Endometrial microvascular endothelial cells (primary cell): Measurements from ENCODE around the gene RHEX. TPM values are rescaled to one million over a fixed set of nuclear protein-coding genes. Genes with fewer than 3 reads are reported as not detected.

Experiments used
- in situ Hi-C: cut with HindIII; loops from 2 replicates; pipeline ENCODE4 v1.10.0; 2017; ENCODE audit warnings: low sequenced_read_pairs, low pct_unique_long_range_greater_than_20kb; ENCODE audit errors: inconsistent ontology term
- total RNA-seq: library from RNA; depleted of rRNA; stranded (reverse); fragments of >200 nt; gene quantifications from one replicate; pipeline ENCODE4 v1.2.3, GENCODE V29; 2015; ENCODE audit errors: inconsistent ontology term

Gene RHEX
- total RNA-seq, 1 donor from 2014 or later = not detected

- in situ Hi-C loops = no loop called here
Observed at GRCh38 chr1:206131037-206131436, 78.1 kb downstream of the RHEX start.

GRCh38 chr1:206133751-206134415, 80.9 kb downstream of the RHEX start:
- in situ Hi-C loops = no loop called here

- in situ Hi-C loops = no loop called here
Observed at GRCh38 chr1:206135248-206135647, 82.3 kb downstream of the RHEX start.

DNA sequence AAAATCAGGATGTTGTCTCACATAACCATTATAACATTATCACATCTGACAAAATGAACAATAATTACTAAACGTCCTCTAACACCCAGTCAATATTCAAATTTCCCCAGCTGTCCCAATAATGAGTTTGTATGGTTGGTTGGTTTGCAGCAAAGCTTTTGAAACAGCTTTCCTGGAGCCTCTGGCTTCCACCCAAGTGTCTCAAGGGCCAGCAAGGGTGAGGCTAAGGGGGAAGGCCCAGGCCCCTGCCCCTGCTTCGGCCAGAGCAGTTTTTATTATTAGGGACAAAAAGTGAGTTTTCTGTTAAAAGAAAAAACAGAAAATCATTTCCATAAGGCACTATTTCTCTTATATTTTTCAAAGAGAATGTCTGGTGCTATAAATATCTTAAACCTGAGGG, 83.3 kb downstream of the RHEX start:
- in situ Hi-C loops = no loop called here

- in situ Hi-C loops = no loop called here
Observed at GRCh38 chr1:206142011-206142410, 89.0 kb downstream of the RHEX start.

DNA sequence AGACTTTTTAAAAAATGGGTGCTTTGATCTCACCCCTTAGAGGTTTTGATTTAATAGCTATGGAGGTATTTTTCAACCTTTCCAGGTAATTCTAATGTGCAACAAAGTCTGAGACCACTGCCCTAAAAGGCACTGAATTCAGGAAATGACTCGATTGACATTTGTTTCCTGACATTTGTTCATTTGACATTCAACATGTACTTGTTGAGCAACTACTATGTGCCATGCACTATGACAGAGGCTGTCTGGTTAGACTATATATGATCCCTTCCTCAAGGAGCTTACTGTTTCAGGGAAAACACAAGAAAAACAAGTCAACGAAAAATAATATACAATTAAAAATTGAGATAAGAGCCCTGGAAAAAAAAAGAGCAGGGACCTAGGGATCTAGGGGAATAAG, 89.8 kb downstream of the RHEX start:
- in situ Hi-C loops = no loop called here

DNA sequence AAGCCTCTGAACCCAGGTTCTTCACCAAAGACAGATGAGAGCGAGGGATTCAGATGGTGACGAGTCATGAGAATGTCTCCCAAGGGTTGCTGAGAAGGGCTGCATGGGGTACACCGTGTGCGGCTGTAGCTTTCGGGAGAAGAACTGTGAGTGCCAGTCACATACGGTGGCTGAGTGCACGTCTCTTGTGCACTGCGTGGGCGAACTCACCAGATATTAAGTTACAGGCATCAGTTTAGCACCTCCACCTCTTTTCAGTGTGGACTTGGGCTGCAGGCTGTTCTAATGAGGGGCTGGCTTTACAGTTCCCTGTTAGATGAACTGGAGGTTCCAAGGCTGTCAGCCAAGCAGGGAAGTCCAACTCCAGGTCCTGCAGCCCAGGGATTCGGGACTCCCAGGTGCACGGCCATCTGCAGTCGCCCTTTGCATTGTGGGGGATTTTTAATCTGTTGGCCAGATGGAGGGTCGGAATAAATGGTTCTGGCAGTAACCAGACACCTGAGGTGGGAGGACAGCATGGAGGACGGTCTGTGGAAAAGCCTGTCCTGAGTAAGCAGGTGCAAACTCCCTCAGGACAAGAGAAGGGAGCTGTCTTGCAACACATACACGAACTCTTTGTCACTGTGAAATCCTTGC, 90.7 kb downstream of the RHEX start:
- in situ Hi-C loops = no loop called here

DNA sequence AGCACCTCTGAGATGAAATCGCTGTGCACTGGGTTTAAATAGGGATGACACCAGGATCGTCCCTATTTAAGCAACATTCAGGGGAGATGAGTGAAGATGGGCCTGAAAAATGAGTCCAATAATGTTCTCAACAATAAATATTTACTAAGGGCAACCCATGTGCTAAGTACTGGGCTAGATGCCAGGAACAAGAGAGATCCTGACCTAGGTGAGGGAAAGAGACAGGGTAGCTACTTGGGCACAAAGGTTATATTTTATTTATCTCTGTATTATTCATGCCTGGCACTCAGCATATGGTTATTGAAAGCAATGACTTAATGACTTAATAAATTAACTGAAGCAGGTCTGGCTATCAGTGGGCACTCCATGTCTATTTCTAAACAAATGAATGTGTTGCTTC, 91.6 kb downstream of the RHEX start:
- in situ Hi-C loops = no loop called here

GRCh38 chr1:206145771-206146290, 92.9 kb downstream of the RHEX start:
- in situ Hi-C loops = no loop called here

Other genes starting within 250 kb of the RHEX start
- gene SLC41A1, start 240.0 kb upstream of the RHEX start, total RNA-seq = 17.1 TPM
- gene PM20D1, start 203.0 kb upstream of the RHEX start, total RNA-seq = not detected
- gene SLC26A9, start 109.7 kb upstream of the RHEX start, total RNA-seq = 0.56 TPM
- not detected for gene RAB7B, start 49.8 kb upstream of the RHEX start, total RNA-seq
- gene CTSE, start 29.3 kb upstream of the RHEX start, total RNA-seq = not detected
- gene AVPR1B, start 64.2 kb downstream of the RHEX start, total RNA-seq = not detected
- 5.5 TPM for gene FAM72A, start 149.7 kb downstream of the RHEX start, total RNA-seq
- gene SRGAP2, start 150.4 kb downstream of the RHEX start, total RNA-seq = 63.0 TPM